K562 (cell line): ENCODE results near the gene RAB6A. TPM values are rescaled to one million over a fixed set of nuclear protein-coding genes. Genes with fewer than 3 reads are reported as not detected.

Experiments used
- CBX2 ChIP-seq: fragments of 200-600 bp; sonication (generic); IDR thresholded peaks from one replicate; pipeline ENCODE4 v1.6.1; 2012; ENCODE audit warnings: mild to moderate bottlenecking, low read length, inconsistent platforms; ENCODE audit not compliant: insufficient read depth, poor library complexity, severe bottlenecking
- CEBPG ChIP-seq, 3 experiments: fragments of 200-800 bp in 1 of 3; sonication (Bioruptor generic) in 1 of 3; sonication (generic) in 1 of 3; formaldehyde crosslinking in 1 of 3; IDR thresholded peaks in 2 of 3; conservative IDR thresholded peaks in 1 of 3; 2 replicates each; pipeline versions ENCODE4 v1.6.1 to v1.8.0; 2016 to 2022; ENCODE audit warnings: missing compliant biosample characterization in 2 of 3, missing genetic modification characterization in 2 of 3, mild to moderate bottlenecking in 1 of 3, missing genetic modification reagents in 1 of 3
- CREM ChIP-seq: IDR thresholded peaks from 2 replicates; pipeline ENCODE4 v1.6.1; 2014; ENCODE audit warnings: antibody characterized with exemption, low read depth
- DPF2 ChIP-seq: fragments of 450-650 bp; IDR thresholded peaks from 2 replicates; pipeline ENCODE4 v1.6.1; 2016
- KDM1A ChIP-seq, 2 experiments: fragments of 450-650 bp; IDR thresholded peaks; 2 replicates each; pipeline ENCODE4 v1.6.1; 2016; ENCODE audit warnings: mild to moderate bottlenecking in 2 of 2
- NONO ChIP-seq, 2 experiments: fragments of 200-400 bp in 1 of 2; fragments of 450-650 bp in 1 of 2; formaldehyde crosslinking in 1 of 2; IDR thresholded peaks; 2 replicates each; pipeline ENCODE4 v1.6.1; 2017; ENCODE audit warnings: low read depth in 2 of 2, mild to moderate bottlenecking in 2 of 2, moderate library complexity in 2 of 2, low read length in 1 of 2
- ZNF175 ChIP-seq: fragments of 200-800 bp; sonication (Bioruptor generic); IDR thresholded peaks from 2 replicates; pipeline ENCODE4 v1.6.1; 2016; ENCODE audit warnings: low read depth, mild to moderate bottlenecking, missing genetic modification characterization, missing compliant biosample characterization
- polyA plus RNA-seq, 8 experiments: library from polyadenylated mRNA; depleted of rRNA in 4 of 8; stranded (reverse) in 5 of 8; unstranded in 3 of 8; fragments of >200 nt; fragmentation: Nextera tagmentation in 2 of 8; fragmentation: Illumina TruSeq in 1 of 8; extraction: Ambion mirVana in 2 of 8; extraction: Trizol in 1 of 8; gene quantifications; 2 replicates each; pipeline versions ENCODE4 v1.2.1 to v1.2.3, GENCODE V29; 2011 to 2014; ENCODE audit warnings: inconsistent platforms in 1 of 8, missing spikeins in 1 of 8
- total RNA-seq, 7 experiments: library from RNA; depleted of rRNA in 6 of 7; stranded (reverse); fragments of >200 nt in 6 of 7; fragmentation: Illumina TruSeq in 2 of 7; extraction: Trizol in 2 of 7; gene quantifications; 2 replicates each; pipeline versions ENCODE4 v1.2.1 to v1.2.3, GENCODE V29; 2011 to 2021; ENCODE audit warnings: low replicate concordance in 1 of 7
- TF ChIP-seq, protein P1 (sequence below): sonication (generic); formaldehyde crosslinking; IDR thresholded peaks from 2 replicates; pipeline ENCODE4 v1.8.0; 2022; ENCODE audit warnings: mild to moderate bottlenecking, missing genetic modification reagents, borderline replicate concordance
- TF ChIP-seq, protein P2 (sequence below): IDR thresholded peaks from 2 replicates; pipeline ENCODE4 v1.6.1; 2011; ENCODE audit not compliant: insufficient read length; ENCODE audit errors: extremely low read depth
- TF ChIP-seq, protein P3 (sequence below): fragments of 450-650 bp; IDR thresholded peaks from 2 replicates; pipeline ENCODE4 v1.6.1; 2016; ENCODE audit warnings: low read depth
- TF ChIP-seq, protein P4 (sequence below): fragments of 250-450 bp; sonication (Bioruptor Pico); IDR thresholded peaks from 2 replicates; pipeline ENCODE4 v1.4.0; 2020
- TF ChIP-seq, protein P5 (sequence below): sonication (generic); formaldehyde crosslinking; IDR thresholded peaks from 2 replicates; pipeline ENCODE4 v1.5.0; 2020; ENCODE audit warnings: missing genetic modification reagents

RAB6A gene
- total and polyA plus RNA-seq, 9 of the 15 experiments (the other 6 are each of a cell fraction or from before 2014, with no cell fraction given): 14.0 to 95.3 (median 45.4) TPM

DNA sequence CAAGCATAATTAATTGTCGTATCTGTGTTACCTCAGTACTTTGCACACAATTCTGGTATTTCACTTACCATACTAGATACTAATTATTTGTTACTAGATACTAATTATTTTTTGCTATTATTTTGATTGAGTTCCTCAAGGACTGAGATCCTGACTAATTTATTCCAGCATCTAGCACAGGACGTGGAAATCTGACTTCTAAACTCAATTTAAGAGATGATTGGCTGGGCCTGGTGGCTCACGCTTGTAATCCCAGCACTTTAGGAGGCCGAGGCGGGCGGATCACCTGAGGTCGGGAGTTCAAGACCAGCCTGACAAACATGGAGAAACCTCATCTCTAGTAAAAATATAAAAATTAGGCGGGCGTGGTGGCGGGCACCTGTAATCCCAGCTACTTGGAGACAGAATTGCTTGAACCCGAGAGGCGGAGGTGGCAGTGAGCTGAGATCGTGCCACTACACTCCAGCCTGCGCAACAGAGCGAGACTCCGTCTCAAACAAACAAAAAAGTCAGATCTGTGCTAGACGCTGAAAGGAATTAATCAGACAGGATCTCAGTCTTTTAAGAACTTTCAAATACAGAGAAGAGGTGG, 26.3 kb upstream of the RAB6A start (continued):
- TF ChIP-seq, protein P1, sequence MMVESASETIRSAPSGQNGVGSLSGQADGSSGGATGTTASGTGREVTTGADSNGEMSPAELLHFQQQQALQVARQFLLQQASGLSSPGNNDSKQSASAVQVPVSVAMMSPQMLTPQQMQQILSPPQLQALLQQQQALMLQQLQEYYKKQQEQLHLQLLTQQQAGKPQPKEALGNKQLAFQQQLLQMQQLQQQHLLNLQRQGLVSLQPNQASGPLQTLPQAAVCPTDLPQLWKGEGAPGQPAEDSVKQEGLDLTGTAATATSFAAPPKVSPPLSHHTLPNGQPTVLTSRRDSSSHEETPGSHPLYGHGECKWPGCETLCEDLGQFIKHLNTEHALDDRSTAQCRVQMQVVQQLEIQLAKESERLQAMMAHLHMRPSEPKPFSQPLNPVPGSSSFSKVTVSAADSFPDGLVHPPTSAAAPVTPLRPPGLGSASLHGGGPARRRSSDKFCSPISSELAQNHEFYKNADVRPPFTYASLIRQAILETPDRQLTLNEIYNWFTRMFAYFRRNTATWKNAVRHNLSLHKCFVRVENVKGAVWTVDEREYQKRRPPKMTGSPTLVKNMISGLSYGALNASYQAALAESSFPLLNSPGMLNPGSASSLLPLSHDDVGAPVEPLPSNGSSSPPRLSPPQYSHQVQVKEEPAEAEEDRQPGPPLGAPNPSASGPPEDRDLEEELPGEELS (CRISPR knock-in tag): 0 out of 2 replicates have a peak, but pooled peaks have one; percentile 7
- TF ChIP-seq DPF2 (no peak), CBX2 (no peak), CREM (no peak), CEBPG (CRISPR knock-in tag; IDR thresholded peaks at IDR 0.05) (no peak), CEBPG (tag; conservative IDR thresholded peaks at IDR 0.05 in 1 of 2, IDR thresholded peaks at IDR 0.05 in 1 of 2) (0 out of 4 replicates have a peak, but pooled peaks of 1 of the 2 experiments have one; percentile 1), NONO (IDR thresholded peaks at IDR 0.05; ENCODE audit: low read depth in 2 of 2, low read length in 1 of 2) (0 out of 4 replicates have a peak, but pooled peaks of 1 of the 2 experiments have one; percentile 5), KDM1A (IDR thresholded peaks at IDR 0.05) (0 out of 4 replicates have a peak, but pooled peaks of 1 of the 2 experiments have one; percentile 46), ZNF175 (no peak)
- TF ChIP-seq, protein P2, sequence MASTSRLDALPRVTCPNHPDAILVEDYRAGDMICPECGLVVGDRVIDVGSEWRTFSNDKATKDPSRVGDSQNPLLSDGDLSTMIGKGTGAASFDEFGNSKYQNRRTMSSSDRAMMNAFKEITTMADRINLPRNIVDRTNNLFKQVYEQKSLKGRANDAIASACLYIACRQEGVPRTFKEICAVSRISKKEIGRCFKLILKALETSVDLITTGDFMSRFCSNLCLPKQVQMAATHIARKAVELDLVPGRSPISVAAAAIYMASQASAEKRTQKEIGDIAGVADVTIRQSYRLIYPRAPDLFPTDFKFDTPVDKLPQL: no peak
- TF ChIP-seq, protein P3, sequence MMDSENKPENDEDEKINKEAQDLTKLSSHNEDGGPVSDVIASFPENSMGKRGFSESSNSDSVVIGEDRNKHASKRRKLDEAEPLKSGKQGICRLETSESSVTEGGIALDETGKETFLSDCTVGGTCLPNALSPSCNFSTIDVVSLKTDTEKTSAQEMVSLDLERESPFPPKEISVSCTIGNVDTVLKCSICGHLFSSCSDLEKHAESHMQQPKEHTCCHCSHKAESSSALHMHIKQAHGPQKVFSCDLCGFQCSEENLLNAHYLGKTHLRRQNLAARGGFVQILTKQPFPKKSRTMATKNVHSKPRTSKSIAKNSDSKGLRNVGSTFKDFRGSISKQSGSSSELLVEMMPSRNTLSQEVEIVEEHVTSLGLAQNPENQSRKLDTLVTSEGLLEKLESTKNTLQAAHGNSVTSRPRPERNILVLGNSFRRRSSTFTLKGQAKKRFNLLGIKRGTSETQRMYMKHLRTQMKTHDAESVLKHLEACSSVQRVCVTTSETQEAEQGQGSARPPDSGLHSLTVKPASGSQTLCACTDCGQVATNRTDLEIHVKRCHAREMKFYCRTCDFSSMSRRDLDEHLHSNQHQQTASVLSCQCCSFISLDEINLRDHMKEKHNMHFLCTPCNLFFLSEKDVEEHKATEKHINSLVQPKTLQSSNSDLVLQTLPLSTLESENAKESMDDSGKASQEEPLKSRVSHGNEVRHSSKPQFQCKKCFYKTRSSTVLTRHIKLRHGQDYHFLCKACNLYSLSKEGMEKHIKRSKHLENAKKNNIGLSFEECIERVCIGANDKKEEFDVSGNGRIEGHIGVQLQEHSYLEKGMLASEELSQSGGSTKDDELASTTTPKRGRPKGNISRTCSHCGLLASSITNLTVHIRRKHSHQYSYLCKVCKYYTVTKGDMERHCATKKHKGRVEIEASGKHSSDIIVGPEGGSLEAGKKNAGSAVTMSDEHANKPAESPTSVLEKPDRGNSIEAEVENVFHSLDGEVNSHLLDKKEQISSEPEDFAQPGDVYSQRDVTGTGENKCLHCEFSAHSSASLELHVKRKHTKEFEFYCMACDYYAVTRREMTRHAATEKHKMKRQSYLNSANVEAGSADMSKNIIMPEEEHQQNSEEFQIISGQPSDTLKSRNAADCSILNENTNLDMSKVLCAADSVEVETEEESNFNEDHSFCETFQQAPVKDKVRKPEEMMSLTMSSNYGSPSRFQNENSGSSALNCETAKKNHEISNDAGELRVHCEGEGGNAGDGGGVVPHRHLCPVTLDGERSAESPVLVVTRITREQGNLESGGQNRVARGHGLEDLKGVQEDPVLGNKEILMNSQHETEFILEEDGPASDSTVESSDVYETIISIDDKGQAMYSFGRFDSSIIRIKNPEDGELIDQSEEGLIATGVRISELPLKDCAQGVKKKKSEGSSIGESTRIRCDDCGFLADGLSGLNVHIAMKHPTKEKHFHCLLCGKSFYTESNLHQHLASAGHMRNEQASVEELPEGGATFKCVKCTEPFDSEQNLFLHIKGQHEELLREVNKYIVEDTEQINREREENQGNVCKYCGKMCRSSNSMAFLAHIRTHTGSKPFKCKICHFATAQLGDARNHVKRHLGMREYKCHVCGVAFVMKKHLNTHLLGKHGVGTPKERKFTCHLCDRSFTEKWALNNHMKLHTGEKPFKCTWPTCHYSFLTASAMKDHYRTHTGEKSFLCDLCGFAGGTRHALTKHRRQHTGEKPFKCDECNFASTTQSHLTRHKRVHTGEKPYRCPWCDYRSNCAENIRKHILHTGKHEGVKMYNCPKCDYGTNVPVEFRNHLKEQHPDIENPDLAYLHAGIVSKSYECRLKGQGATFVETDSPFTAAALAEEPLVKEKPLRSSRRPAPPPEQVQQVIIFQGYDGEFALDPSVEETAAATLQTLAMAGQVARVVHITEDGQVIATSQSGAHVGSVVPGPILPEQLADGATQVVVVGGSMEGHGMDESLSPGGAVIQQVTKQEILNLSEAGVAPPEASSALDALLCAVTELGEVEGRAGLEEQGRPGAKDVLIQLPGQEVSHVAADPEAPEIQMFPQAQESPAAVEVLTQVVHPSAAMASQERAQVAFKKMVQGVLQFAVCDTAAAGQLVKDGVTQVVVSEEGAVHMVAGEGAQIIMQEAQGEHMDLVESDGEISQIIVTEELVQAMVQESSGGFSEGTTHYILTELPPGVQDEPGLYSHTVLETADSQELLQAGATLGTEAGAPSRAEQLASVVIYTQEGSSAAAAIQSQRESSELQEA: no peak
- TF ChIP-seq, protein P4, sequence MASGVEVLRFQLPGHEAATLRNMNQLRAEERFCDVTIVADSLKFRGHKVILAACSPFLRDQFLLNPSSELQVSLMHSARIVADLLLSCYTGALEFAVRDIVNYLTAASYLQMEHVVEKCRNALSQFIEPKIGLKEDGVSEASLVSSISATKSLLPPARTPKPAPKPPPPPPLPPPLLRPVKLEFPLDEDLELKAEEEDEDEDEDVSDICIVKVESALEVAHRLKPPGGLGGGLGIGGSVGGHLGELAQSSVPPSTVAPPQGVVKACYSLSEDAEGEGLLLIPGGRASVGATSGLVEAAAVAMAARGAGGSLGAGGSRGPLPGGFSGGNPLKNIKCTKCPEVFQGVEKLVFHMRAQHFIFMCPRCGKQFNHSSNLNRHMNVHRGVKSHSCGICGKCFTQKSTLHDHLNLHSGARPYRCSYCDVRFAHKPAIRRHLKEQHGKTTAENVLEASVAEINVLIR (CRISPR knock-in tag): no peak
- TF ChIP-seq, protein P5, sequence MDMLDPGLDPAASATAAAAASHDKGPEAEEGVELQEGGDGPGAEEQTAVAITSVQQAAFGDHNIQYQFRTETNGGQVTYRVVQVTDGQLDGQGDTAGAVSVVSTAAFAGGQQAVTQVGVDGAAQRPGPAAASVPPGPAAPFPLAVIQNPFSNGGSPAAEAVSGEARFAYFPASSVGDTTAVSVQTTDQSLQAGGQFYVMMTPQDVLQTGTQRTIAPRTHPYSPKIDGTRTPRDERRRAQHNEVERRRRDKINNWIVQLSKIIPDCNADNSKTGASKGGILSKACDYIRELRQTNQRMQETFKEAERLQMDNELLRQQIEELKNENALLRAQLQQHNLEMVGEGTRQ (CRISPR knock-in tag): no peak
